ENCODE measurements around the gene NEURL1B.
A peak's percentile ranks its signal among the peaks of the same experiment; 100 is the strongest.

The NEURL1B gene

GRCh38 chr5:172715931-172716682 is 75.0 kb downstream of the NEURL1B start:
- DNase-seq (ENCODE audit: low read depth in 3 of 3) = no peak

- peak; percentile 61 to 79 (median 65) for DNase-seq (ENCODE audit: low read depth in 3 of 3)
Observed at GRCh38 chr5:172716796-172717313, 75.8 kb downstream of the NEURL1B start.

- DNase-seq (ENCODE audit: low read depth in 3 of 3) = no peak
Observed at GRCh38 chr5:172717481-172718195, 76.6 kb downstream of the NEURL1B start.

GRCh38 chr5:172718527-172719114 is 77.6 kb downstream of the NEURL1B start:
- DNase-seq (ENCODE audit: low read depth in 3 of 3) = no peak

GRCh38 chr5:172719211-172719610 is 78.1 kb downstream of the NEURL1B start:
- DNase-seq (ENCODE audit: low read depth in 3 of 3) = no peak

- no peak for DNase-seq (ENCODE audit: low read depth in 3 of 3)
Observed at GRCh38 chr5:172720655-172721054, 79.6 kb downstream of the NEURL1B start.

GRCh38 chr5:172721455-172722326 is 80.6 kb downstream of the NEURL1B start:
- DNase-seq (ENCODE audit: low read depth in 3 of 3) = no peak

GRCh38 chr5:172722327-172722815 is 81.3 kb downstream of the NEURL1B start:
- no peak for DNase-seq (ENCODE audit: low read depth in 3 of 3)

GRCh38 chr5:172723508-172723907 is 82.4 kb downstream of the NEURL1B start:
- DNase-seq (ENCODE audit: low read depth in 3 of 3) = no peak

- DNase-seq (ENCODE audit: low read depth in 3 of 3) = no peak
Observed at GRCh38 chr5:172724242-172725183, 83.5 kb downstream of the NEURL1B start.

- DNase-seq (ENCODE audit: low read depth in 3 of 3) = no peak
Observed at GRCh38 chr5:172725273-172725672, 84.2 kb downstream of the NEURL1B start.

- DNase-seq (ENCODE audit: low read depth in 3 of 3) = no peak
Observed at GRCh38 chr5:172725785-172726184, 84.7 kb downstream of the NEURL1B start.

GRCh38 chr5:172726966-172727365 is 85.9 kb downstream of the NEURL1B start:
- DNase-seq (ENCODE audit: low read depth in 3 of 3) = no peak

- DNase-seq (ENCODE audit: low read depth in 3 of 3) = no peak
Observed at GRCh38 chr5:172727551-172727950, 86.5 kb downstream of the NEURL1B start.

GRCh38 chr5:172728481-172729241 is 87.6 kb downstream of the NEURL1B start:
- no peak for DNase-seq (ENCODE audit: low read depth in 3 of 3)

- DNase-seq (ENCODE audit: low read depth in 3 of 3) = no peak
Observed at GRCh38 chr5:172729588-172729987, 88.5 kb downstream of the NEURL1B start.

- DNase-seq (ENCODE audit: low read depth in 3 of 3) = no peak
Observed at GRCh38 chr5:172730222-172730621, 89.2 kb downstream of the NEURL1B start.

GRCh38 chr5:172730981-172731679 is 90.1 kb downstream of the NEURL1B start:
- no peak for DNase-seq (ENCODE audit: low read depth in 3 of 3)

- no peak for DNase-seq (ENCODE audit: low read depth in 3 of 3)
Observed at GRCh38 chr5:172731680-172732074, 90.6 kb downstream of the NEURL1B start.
